ENCODE data around the gene SUSD4.

Gene SUSD4

DNA sequence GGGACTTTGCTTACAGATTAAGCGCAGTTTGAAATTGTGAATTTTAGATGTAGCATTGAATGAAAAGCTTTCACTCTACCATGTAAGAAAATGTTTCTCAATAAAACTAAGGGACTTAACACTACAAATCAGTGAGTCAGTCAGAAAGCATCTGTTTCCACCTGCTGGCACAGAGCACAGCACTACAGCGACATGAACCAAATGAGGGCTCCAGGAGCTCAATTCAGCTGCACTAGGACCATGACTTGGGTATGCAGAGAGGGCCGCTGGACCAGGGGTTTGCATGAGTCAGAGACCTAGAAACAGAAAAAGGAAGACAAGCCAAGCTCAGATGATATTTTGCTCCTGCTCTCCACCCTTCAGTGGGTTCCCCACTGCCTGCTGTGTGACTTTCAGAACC is 5.2 kb downstream of the SUSD4 start:
- no peak for DNase-seq (ENCODE audit: low spot score)

DNA sequence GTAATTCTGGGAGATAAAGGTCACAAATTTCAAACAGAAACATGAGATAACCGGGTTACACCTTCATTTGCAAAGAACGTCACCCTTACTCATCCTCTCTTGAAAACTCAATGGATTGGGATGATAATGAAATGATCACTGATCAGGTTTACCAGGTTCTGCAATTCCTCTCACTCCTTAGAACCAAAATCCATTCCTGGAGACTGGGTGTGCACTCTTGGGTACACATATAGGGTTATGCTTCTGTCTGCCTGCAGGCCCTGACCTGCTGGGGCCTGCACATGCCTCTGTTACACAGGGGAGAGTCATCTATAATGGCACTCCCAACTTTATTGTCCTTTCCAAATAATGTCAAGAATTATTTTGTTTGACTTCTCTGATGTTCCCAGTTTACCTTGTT is 8.3 kb downstream of the SUSD4 start:
- no peak for DNase-seq (ENCODE audit: low spot score)

- no peak for DNase-seq (ENCODE audit: low spot score)
These were observed 10.0 kb downstream of the SUSD4 start for GRCh38 chr1:223353939-223354338.

DNA sequence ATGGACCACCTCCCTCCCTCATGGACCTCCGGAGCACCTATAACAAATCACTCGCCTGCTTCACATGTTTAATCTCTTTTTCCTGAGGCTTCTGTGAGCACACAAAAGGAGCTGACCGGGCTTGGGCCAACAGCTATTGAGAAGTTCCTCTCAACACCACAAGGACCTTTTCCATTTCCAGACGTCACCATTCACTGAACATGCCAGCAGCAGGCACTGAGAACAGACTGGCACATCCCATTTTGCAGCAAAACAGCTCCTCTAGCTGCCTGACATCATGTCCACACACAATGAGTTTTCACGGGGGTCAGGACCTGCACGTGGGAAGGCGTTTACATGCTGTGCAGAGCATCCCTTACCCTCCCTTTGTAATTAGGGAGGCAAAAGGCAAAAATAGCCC is 11.0 kb downstream of the SUSD4 start:
- no peak for DNase-seq (ENCODE audit: low spot score)

- no peak for DNase-seq (ENCODE audit: low spot score)
These were observed 13.5 kb downstream of the SUSD4 start for GRCh38 chr1:223350361-223350908.

- DNase-seq (ENCODE audit: low spot score), result no peak
These were observed 14.7 kb downstream of the SUSD4 start for GRCh38 chr1:223349241-223349640.

DNA sequence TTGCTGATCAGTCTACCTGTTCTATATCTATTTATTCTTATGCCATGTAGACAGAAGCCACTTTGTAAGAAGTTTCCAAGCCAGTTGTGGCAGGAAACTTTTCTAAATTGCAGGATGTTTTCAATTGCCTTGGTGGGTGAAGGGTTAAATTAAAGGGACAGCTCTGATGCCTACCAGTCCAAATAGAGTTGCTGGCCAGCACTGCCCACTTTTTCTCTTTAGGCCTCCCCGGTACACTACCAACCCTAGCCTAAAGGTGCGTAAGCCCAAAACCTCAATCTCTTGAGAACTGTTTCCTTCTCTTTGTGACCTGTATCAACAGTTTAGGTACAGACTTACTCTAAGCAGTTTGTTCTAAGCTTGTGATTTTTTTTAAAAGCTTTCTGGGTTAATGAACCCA is 15.5 kb downstream of the SUSD4 start:
- no peak for DNase-seq (ENCODE audit: low spot score)

DNA sequence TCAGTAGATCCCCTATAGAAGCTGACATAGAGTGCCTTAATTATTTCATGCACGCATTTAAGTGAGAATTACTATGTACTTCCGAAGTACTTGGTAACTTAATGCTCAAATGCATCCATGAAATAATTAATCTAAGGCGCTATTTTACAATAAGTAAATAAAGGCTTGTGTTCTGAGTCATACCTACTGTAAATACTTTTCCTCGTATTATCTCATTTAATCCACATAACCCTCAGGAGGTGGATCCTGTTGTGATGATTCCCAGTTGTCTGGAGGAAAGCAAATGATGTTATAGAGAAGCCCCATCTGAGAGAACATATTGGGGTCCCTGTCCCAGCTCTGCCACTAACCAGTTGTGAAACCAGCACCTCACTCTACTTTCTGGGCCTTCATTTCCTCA is 16.4 kb downstream of the SUSD4 start:
- no peak for DNase-seq (ENCODE audit: low spot score)

- DNase-seq (ENCODE audit: low spot score), result no peak
These were observed 17.7 kb downstream of the SUSD4 start for GRCh38 chr1:223346311-223346710.

DNA sequence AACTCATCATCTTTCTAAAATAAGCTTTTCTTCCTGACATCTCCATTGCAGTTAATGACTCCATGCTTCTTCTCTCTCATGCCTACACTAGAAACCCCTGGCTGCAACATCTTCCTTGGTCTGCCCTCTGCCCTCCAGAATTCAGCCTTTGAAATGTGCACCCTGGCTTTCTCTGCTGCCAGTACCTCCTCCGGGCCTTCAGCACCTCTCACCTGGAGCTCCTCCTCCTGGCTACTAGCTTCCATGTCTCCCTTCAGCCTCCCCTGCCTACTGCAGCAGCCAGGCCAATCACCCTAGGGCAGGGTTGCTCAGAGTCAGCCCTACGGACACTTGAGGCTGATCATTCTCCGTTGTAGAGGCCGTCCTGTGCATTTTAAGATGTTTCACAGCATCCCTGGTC is 18.3 kb downstream of the SUSD4 start:
- no peak for DNase-seq (ENCODE audit: low spot score)

- no peak for DNase-seq (ENCODE audit: low spot score)
These were observed 19.5 kb downstream of the SUSD4 start for GRCh38 chr1:223344491-223344890.

DNA sequence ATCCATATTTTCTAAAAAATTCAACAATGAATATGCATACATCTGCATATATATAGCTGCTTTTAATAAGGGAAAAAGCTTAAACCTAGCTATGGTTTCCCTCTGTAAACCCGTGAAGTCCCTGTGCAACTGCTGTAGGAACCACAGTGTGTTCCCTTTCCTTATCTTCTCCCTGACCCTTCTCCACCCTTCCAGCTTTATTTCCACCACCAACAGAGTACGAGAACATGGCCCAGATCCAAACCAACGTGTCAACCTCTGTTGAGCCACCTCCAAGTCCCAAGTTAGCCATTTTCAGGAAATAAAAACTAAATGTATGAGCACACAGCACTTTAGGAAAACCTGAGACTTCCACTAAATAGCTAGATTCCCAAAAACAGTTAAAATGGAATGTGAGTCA is 20.3 kb downstream of the SUSD4 start:
- no peak for DNase-seq (ENCODE audit: low spot score)

DNA sequence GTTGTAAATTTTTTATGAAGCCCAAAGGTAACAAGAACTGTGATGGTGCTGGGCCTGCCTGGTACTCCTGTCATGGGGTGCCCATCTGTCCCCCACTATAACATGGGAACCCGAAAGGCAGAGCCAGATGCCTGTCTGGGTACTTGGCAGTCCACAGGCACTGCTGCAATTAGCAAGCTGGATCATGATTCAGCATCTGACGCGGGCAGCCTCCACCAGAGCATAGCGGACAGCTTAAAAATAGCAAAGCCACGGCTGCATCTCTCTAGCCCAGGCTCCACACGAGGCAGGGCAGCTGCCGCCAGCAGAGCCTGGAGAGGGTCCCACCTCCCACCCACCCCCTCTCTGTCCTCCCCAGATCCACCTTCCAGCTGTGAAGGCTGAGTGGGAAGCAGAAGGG is 22.9 kb downstream of the SUSD4 start:
- DNase-seq (ENCODE audit: low spot score), result peak; percentile 42

DNA sequence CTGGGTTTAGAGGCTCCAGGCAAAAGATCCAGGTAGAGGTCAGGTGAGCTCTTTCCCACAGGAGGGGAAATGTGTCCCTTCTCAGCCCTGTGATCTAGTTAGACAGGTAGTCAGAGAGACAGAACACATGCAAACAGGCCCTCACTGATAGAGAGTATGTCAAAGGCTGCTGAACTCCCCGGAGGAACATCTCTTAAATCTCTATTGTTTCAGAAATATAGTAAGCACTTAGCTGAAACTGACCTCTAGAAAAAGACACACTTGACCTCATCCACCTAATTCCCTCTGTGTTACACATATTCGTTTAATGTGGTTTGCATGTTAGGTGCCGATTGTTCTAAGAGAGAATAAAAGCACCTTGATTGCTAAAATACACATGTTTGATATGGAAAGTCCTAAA is 23.3 kb downstream of the SUSD4 start:
- no peak for DNase-seq (ENCODE audit: low spot score)

- DNase-seq (ENCODE audit: low spot score), result no peak
These were observed 24.1 kb downstream of the SUSD4 start for GRCh38 chr1:223339861-223340260.

DNA sequence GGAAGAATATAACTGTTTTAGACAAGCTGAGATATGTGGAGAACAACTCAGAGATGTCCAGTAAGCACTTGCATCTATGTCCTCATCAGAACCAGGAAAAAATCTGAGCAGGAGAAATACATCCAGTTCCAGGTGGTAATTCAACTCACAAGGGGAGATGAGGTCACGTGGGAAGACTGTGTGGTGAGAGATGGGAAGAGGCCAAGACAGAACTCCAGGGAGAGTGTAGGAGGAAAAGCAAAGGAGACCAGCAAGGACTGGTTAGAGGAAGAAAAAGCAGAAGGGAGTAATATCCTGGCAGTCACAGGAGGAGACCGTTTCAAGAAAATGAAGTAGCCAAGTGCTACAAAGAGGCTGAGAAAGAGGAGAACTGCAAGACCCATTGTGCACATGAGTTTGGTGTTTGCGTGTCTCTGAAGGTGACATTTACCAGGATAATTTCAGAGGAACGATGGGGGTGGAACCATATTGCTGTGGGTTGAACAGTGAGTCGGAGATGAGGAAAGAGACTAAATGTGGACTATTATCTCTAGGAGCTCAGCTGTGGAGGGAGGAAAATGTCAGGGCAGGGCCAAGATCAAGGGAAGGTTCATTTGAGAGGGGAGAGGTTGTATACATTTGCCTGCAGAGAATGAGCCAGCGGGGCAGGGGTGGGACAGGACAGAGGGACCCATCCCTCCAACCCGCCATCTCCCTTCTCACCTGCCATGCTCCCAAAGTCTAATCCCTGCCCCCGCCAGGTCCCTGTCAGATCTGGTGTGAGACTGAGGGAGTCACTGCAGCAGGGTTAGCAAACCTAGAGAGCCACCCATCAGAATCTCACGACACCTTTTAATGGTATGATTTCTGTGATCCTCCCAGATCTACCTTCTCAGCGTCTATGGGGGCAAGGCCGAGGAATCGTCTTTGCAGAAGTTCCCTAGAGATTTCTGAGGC is 24.9 kb downstream of the SUSD4 start:
- DNase-seq (ENCODE audit: low spot score), result no peak

GRCh38 chr1:223337174-223337869 is 26.7 kb downstream of the SUSD4 start:
- no peak for DNase-seq (ENCODE audit: low spot score)

- no peak for DNase-seq (ENCODE audit: low spot score)
These were observed 29.8 kb downstream of the SUSD4 start for GRCh38 chr1:223334156-223334555.

- no peak for DNase-seq (ENCODE audit: low spot score)
These were observed 31.0 kb downstream of the SUSD4 start for GRCh38 chr1:223332997-223333396.

DNA sequence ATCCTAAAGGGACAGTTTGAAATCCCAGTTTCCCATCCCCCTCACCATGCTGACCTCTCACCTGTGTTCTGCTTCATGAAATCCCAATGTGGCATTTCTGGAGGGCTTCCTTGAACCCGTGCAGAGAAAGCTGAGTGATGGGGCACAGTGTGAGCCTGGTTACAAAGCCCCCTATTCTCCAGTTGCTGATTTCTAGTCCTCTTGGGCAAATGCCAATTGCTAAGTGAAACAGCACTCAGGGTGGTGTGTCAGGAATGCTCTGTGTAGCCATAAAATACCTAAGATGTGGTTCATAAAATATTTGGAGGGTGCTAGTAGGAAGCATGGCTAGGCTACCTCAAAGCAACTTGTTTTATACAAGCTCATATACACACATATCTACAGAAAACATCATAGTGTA is 32.0 kb downstream of the SUSD4 start:
- DNase-seq (ENCODE audit: low spot score), result peak; percentile 54

DNA sequence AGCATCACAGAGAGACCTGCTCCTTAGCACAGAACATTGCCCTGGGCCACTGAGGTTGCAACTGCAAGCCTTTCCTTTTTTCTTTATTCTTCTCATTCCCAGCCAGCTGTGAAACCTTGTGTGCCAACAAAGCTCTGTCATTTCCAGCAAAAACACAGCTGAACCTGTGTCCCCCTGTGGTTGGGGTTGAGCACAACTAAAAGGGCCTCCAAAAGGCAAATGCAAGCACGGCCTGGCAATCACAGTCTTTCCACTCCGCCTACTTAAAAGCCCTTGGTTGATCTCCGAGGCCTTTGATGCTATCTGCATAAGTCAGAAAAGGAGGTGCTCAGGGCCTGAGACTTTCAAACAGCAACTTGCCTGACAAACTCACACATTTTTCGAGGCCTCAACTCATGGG is 32.7 kb downstream of the SUSD4 start:
- no peak for DNase-seq (ENCODE audit: low spot score)

DNA sequence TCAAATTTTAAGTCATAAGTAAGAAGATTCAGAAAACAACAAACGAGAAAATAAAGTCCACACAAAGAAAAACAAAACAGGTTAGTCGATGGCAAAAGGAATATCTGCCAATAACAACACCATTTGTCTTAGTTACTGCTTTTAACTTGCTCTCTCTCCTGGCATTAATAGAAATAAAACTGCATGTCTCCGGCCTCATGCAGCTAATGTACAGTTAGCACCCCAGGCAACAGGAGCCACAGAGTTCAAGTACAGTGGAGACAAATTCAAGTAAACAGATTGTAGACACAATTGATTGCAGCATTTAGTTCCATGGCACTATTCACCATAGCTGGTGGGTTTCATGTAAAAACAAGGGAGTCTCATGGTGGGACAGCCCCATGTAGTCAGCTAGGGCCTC is 33.5 kb downstream of the SUSD4 start:
- DNase-seq (ENCODE audit: low spot score), result no peak
